GM19193 (cell line): Measurements from ENCODE around the gene HOXC9.

ENCODE experiments used
- POLR2A ChIP-seq: IDR thresholded peaks from 4 replicates; pipeline ENCODE4 v1.6.1; 2011; ENCODE audit not compliant: insufficient read depth, insufficient read length; ENCODE audit errors: extremely low read depth

The HOXC9 gene

GRCh38 chr12:53997204-53998109, 2.5 kb upstream of the HOXC9 start:
- no peak for TF ChIP-seq POLR2A

- TF ChIP-seq POLR2A = no peak
These were observed 1.7 kb upstream of the HOXC9 start for GRCh38 chr12:53998110-53998899.

- no peak for TF ChIP-seq POLR2A
These were observed 1.1 kb upstream of the HOXC9 start for GRCh38 chr12:53998900-53999236.

GRCh38 chr12:53999559-54000115, 324 bp upstream of the HOXC9 start:
- TF ChIP-seq POLR2A = no peak

- no peak for TF ChIP-seq POLR2A
These were observed 1.6 kb downstream of the HOXC9 start for GRCh38 chr12:54001283-54002187.

- TF ChIP-seq POLR2A = no peak
These were observed 2.4 kb downstream of the HOXC9 start for GRCh38 chr12:54002278-54002914.

GRCh38 chr12:54002915-54003389, 3.0 kb downstream of the HOXC9 start:
- no peak for TF ChIP-seq POLR2A

GRCh38 chr12:54003625-54004024, 3.7 kb downstream of the HOXC9 start:
- no peak for TF ChIP-seq POLR2A

GRCh38 chr12:54004063-54004840, 4.3 kb downstream of the HOXC9 start:
- TF ChIP-seq POLR2A = no peak

GRCh38 chr12:54004841-54005530, 5.0 kb downstream of the HOXC9 start:
- TF ChIP-seq POLR2A = no peak

GRCh38 chr12:54005531-54005852, 5.5 kb downstream of the HOXC9 start:
- TF ChIP-seq POLR2A = no peak

- TF ChIP-seq POLR2A = no peak
These were observed 6.0 kb downstream of the HOXC9 start for GRCh38 chr12:54005853-54006558.
